Measurements from ENCODE around the gene UMOD.
"Not testable (repeated sequence)": the region's sequence is repeated elsewhere in the genome, so short reads cannot be mapped to it uniquely, and the experiment has no call there.

Gene UMOD

GRCh38 chr16:20321671-20322070, 30.8 kb downstream of the UMOD start:
- no peak for DNase-seq

DNA sequence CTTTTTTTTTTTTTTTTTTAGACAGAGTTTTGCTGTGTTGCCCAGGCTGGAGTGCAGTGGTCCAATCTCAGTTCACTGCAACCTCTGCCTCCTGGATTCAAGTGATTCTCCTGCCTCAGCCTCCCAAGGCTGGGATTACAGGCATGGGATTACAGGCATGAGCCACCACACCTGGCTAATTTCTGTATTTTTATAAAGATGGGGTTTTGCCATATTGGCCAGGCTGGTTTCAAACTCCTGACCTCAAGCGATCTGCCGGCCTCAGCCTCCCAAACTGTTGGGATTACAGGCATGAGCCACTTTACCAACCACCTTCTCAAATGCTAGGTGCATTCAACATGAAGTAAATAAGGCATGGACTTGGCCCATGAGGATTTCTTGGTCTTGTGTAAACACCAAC, 31.5 kb downstream of the UMOD start:
- not testable (repeated sequence) for DNase-seq

- DNase-seq = no peak
Observed at GRCh38 chr16:20320592-20320991, 31.9 kb downstream of the UMOD start.

DNA sequence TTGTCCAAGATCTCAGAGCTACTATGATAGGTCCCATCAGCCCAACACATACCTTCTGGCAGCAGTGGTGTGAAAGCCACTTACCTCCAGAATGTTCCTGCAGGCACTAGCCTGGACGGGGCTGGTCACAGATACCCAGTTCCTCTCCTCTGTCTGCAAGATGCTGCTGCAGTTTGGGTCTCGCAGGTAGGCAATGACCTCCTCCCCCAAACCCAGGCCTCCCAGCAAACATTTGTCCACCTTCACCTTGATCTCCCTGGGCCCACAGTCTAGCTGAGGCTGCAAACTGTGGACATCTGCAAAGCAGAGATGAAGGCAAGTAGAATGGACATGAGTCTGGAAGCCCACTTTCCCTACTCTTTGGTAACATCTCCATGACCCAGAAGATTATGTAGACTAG, 32.3 kb downstream of the UMOD start:
- DNase-seq = no peak

GRCh38 chr16:20319406-20319805, 33.1 kb downstream of the UMOD start:
- DNase-seq = no peak

- no peak for DNase-seq
Observed at GRCh38 chr16:20318437-20318836, 34.1 kb downstream of the UMOD start.

GRCh38 chr16:20318006-20318405, 34.5 kb downstream of the UMOD start:
- DNase-seq = no peak

DNA sequence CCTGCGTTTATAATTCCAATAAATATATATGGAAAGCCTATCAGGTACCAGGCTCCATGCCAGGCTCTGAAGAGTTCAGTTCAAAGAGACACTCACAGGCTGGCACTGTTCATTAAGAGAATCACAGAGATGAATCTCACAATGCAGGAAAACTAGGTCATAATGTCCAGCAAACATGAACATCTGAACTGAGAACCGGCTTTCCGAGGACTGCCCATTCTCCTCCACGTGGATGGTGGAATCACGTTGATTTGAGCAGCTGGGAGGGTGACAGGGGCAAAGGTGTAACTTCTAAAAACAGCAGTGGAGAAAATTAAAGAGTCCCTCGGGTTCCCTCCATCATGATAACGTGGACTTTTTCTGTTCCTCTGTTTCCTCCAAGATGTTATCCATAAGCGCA, 35.4 kb downstream of the UMOD start:
- DNase-seq = no peak

DNA sequence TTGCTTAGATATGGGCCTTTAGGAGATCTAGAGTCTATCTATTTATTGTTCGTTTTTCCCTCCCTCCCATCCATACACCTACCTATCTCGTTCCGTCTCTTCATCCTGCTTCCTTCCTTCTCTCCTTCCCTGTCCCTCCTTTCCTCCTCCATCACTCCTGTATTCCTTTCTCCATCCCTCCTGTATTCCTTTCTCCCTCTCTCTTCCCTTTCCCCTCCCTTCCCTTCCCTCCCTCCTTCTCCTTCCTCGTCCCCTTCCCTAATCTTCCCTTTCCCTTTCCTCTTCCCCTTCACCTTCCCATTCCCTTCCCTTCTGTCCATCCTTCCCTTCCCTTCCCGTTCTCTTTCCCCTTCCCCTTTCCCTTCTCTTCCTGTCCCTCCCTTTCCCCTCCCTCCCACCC, 35.8 kb downstream of the UMOD start:
- DNase-seq = no peak

DNA sequence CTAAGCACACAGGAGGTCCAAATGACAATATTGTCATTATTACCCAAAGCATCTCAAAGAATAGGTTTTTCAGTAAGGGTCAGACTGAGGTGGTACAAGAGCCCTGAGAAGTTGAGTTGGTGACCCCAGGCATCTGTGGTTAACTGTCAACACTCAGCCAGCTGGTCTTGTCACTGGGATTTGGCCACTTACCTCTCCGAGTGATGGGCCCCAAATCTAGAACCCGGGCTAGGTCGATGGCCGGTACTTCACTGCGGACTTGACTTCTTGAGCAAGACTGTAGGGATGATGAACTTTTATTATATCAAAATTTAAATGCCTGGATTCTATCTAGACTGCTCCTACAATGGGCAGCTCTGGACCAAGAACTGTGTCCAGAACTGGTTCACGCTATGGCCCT, 36.8 kb downstream of the UMOD start:
- DNase-seq = no peak

GRCh38 chr16:20314575-20314974, 37.9 kb downstream of the UMOD start:
- no peak for DNase-seq

GRCh38 chr16:20313741-20314140, 38.8 kb downstream of the UMOD start:
- DNase-seq = no peak

DNA sequence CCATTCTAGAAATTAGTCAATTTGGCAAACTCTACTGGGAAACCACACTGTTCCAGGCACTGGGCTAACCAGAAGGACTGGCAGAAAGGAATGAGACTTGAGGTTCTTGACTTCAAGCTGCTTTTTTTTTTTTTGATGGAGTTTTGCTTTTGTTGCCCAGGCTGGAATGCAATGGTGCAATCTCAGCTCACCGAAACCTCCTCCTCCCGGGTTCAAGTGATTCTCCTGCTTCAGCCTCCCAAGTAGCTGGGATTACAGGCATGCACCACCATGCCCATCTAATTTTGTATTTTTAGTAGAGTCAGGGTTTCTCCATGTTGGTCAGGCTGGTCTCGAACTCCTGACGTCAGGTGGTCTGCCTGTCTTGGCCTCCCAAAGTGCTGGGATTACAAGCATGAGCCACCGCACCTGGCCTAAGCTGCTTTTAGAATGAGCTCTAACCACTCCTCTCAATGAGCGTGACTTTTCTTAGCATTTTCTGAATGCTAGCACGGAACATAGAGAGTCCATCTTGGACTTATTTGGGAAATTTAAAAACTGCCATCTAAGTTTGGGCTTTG, 39.9 kb downstream of the UMOD start:
- not testable (repeated sequence) for DNase-seq

DNA sequence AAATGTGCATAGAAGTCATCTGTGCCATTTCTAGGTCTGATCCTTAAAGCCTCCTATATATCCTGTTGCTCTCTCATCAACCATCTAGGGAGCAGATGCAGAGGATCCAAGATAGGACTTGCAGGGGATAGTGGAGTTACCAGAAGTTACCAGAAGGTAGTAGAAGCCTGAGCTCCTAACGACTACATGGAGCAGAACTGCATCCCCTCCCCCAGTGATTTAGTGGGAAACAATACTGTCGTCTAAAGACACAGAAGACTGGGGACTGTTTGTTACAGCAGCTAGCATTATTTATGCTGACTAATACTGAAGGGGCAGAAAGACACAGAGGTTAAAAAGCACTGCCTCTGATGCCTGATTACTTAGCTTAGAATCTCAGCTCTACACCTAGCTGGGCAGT, 41.0 kb downstream of the UMOD start:
- DNase-seq = no peak

- no peak for DNase-seq
Observed at GRCh38 chr16:20310421-20311395, 41.8 kb downstream of the UMOD start.

DNA sequence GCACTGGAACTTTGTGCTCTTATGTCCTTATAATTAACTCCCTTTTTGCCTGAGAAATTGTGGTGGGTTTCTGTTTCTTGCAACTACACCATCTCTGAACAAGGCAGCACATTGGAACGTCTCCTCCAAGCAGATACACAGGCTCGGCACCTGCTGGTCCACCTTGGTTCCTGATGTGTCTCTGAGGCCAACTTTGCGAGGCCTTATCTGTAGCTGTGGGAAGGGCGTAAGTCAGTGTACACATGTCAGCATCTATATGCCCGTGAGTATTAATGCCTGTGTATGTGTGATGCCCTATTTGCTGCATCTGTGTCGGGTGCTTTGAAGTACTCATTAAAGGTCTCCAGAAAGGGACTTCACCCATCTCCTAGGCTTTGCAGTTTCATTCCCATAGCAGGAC, 42.7 kb downstream of the UMOD start:
- no peak for DNase-seq

- no peak for DNase-seq
Observed at GRCh38 chr16:20308801-20309590, 43.5 kb downstream of the UMOD start.

GRCh38 chr16:20308266-20308665, 44.2 kb downstream of the UMOD start:
- DNase-seq = no peak

DNA sequence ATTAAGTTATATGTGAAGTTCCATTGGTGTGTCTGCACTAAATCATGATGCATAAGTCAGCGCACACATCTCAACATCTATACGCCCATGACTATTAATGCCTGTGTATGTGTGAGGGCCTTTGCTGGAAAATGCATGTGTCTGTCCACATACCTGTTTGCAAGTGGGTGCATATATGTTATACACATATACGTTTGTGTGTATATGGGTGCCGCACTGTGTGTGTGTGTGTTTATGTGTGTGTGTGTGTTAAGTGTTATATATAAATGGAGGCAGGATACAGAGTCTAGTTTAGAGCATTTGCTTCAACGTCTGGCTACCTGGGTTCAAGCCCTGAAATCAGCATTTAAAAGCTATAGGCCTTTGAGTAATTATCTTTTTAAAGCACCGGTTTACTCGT, 44.7 kb downstream of the UMOD start:
- DNase-seq = no peak

GRCh38 chr16:20307240-20307671, 45.3 kb downstream of the UMOD start:
- no peak for DNase-seq

GRCh38 chr16:20306401-20306800, 46.1 kb downstream of the UMOD start:
- DNase-seq = no peak

- DNase-seq = no peak
Observed at GRCh38 chr16:20303012-20303411, 49.5 kb downstream of the UMOD start.

Data from amygdala (tissue), 56 donors.